GM12872 (cell line): ENCODE results near the gene SPACA9.

Experiments
- TF ChIP-seq, protein P1 (sequence below): IDR thresholded peaks from 3 replicates; pipeline ENCODE4 v1.5.1; 2011; ENCODE audit warnings: low read depth, mild to moderate bottlenecking, low read length, moderate library complexity; ENCODE audit not compliant: insufficient read depth

SPACA9 gene

DNA sequence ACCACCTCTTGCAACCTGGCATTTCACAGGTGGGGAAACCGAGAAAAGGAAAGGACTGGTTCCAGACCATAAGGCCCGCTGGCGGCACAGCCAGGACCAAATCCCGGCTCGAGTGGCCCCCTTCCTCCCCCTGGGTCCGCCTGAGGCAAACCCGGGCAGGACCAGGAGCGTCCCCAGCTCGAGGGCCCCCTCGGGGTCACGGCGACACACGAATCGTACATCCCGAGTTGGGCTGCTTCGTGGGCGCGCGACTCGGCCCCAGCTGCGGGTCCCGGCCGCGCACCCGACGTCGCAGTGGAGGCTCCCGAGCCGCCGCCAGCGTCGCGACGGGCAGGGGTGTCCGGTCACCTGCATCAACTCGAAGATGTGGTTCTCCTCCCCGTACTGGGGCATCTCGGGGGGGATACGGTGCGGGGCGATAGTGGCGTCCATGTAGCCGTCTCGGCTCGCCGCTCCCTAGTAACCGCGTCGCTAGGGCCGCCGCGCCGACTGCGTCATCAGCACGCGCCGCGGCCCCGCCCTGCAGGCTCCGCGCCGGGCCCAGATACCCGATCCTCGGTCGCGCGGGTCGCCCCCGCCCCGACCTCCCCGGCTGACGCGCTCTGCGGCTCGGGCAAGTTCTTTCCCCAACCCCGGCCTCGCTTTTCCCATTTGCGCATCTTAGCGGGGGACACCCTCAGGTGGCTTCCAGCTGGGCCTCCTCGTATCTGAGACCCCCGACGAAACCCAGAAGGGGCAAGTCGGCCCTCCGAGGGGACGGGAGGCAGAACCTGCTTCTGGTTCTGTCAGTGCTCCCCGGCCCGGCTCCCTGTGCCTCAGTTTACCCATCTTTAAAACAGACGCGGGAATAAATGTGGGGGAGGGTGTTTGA, 639 bp upstream of the SPACA9 start, which contains the start of gene AK8:
Gene AK8, minus strand, starts transcription at position 461 of the 871 bp plus-strand sequence. Its CDS starts 29 bp downstream, at position 432.
- TF ChIP-seq, protein P1, sequence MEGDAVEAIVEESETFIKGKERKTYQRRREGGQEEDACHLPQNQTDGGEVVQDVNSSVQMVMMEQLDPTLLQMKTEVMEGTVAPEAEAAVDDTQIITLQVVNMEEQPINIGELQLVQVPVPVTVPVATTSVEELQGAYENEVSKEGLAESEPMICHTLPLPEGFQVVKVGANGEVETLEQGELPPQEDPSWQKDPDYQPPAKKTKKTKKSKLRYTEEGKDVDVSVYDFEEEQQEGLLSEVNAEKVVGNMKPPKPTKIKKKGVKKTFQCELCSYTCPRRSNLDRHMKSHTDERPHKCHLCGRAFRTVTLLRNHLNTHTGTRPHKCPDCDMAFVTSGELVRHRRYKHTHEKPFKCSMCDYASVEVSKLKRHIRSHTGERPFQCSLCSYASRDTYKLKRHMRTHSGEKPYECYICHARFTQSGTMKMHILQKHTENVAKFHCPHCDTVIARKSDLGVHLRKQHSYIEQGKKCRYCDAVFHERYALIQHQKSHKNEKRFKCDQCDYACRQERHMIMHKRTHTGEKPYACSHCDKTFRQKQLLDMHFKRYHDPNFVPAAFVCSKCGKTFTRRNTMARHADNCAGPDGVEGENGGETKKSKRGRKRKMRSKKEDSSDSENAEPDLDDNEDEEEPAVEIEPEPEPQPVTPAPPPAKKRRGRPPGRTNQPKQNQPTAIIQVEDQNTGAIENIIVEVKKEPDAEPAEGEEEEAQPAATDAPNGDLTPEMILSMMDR = no peak

DNA sequence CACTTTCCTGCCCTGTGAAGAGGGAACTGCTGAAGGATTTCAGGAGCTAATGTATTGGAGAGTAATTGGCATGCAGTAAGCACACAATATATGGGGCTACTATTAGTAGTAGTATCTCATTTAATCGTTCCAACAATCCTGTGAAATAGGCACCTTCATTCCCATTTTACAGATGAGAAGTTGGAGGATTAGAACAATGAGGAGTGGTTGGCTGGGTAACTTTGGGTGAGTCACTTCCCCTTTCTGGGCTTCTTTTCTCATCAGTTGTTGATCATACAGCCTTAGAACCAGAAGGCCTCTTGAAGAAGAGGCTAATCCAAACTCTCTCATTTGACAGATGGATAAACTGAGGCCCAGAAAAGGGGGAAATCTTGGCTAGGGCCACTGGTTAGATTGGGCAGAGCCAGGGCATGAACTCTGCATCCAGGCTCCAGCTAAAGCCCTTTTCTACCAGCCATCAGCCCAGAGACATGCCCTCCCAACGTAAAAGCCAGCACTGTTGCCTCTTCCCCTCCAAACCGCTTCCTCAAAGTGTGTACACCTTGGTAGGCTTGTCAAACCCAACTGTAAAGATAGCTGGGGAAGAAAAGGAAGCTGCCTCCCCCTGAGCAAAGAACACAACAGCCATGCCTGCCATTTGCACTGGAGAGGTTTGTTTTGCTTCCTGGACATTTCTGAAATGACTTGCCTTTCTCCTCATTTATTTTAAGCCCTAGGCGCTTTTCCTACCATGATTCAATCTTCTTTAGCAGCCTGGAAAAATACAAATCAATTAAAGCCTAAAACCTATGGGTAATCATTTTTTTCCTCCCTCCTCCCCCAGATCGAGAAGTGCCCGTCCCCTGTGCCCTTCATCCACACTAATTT, 992 bp downstream of the SPACA9 start:
- TF ChIP-seq, protein P1 = no peak

DNA sequence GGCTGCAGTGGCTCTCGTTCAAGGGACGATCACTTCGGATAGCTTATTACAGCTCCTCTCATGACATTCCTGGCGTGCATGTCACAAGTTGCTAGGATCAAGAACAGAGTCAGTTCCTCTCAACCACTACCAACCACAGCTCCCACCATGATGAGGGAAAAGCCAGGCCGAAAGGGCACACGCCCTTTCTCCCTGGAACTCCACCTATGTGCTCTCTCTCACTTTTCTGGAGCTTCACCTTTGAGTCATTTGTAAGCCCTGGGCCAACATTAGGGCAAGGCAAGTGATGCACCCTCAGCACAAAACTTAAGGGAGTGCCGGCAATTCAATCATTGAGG, 1.6 kb downstream of the SPACA9 start:
- TF ChIP-seq, protein P1 = no peak

DNA sequence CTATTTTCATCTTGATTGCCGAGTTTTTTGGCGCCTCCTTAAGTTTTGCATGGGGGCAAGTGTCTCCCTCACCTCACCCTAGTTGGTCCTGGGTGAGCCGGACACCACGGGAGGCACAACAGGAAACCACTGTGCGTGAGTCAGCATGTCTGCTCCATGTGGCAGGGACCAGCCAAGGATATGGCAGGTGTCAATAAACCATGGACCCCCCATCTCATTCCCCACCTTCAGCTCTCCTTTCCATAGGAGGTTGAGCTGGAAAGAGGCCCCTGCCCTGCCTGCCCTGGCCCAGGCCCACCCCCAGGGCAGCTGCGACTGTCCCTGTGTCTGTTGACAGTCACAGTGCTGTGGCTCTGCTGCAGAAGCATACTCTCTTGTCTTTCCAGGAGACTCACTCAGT, 3.1 kb downstream of the SPACA9 start:
- TF ChIP-seq, protein P1 = no peak

DNA sequence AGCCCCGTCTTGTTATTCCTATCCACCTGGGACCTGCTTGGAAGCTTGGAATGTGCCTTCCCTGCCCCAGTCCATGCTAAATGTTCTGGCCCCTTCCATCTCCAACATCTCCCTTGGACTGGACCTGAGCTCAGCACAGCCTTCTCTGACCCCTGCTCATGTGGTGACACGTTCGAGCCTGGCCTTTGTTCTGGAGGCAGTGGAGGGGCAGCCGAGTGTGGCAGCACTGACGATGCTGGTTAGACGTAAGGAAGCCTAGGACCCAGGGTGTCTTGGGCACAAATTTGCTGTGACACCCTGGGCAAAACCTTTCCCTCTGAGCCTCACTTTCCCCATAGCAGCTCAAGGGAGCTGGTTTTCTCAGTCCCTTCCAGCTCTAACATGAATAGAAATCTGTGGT, 3.9 kb downstream of the SPACA9 start:
- TF ChIP-seq, protein P1 = no peak

DNA sequence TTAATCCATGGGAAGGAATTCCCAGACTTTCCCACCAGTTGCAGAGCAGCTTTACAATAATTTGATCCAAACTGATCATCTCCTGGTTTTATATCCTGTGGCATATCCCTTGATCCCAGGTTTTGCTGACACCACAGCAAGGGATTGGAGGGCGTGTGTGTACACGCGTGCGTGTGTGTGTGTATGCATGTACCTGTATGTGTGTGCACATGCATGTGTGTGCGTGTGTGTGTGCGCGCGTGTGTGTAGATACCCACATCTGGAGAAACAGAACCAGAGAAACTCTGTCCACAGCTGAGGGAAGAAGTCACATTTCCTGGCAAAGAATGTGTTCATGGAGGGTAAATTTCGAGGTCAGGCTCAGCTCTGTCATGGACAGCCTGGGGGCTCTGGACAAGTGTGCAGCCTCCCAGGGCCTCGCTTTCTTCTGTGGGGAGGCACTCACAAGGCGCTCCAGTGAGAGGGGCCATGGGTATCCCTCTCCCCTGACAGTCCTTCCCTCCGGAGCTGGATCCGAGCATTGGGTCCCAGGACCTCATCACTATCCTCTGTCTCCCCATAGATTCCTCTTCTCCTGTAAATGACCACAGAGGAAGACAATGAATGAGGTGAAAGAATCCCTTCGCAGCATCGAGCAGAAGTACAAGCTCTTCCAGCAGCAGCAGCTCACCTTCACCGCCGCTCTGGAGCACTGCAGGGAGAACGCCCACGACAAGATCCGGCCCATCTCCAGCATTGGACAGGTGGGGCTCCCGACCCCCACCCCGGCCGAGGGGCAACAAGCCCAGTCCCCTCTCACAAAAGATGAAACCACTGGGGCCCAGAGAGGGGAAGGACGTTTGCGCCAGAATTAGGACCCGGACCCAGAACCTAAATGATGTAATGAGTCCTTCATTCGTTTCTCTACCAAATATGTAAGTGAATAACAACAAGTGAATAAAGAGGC, 4.9 kb downstream of the SPACA9 start:
- TF ChIP-seq, protein P1 = no peak
